Adipocyte (in vitro differentiated cells): ENCODE results near the gene C4BPB.

Experiments
- DNase-seq: peaks from one replicate; pipeline ENCODE4 v3.0.0-alpha.2; 2015; ENCODE audit warnings: low read depth
- H3K27me3 ChIP-seq: replicated peaks from 2 replicates; pipeline ENCODE4 v1.7.0; 2013; ENCODE audit warnings: mild to moderate bottlenecking, low read length, moderate library complexity; ENCODE audit not compliant: control insufficient read depth, insufficient read depth
- H3K36me3 ChIP-seq: 2 replicates; pipeline ENCODE4 v1.7.0; 2013; ENCODE audit warnings: low read length, mild to moderate bottlenecking, moderate library complexity; ENCODE audit not compliant: control insufficient read depth, insufficient read depth, severe bottlenecking
- H3K4me1 ChIP-seq: 2 replicates; pipeline ENCODE4 v1.7.0; 2013; ENCODE audit warnings: mild to moderate bottlenecking, low read length, moderate library complexity; ENCODE audit not compliant: control insufficient read depth, insufficient read depth
- H3K4me3 ChIP-seq: 2 replicates; pipeline ENCODE4 v1.7.0; 2013; ENCODE audit warnings: mild to moderate bottlenecking, low read length, moderate library complexity
- H3K9ac ChIP-seq: 2 replicates; pipeline ENCODE4 v1.7.0; 2013; ENCODE audit warnings: mild to moderate bottlenecking, low read length, moderate library complexity
- H3K9me3 ChIP-seq: 2 replicates; pipeline ENCODE4 v1.7.0; 2013; ENCODE audit warnings: mild to moderate bottlenecking, low read length, moderate library complexity; ENCODE audit not compliant: control insufficient read depth

Gene C4BPB

DNA sequence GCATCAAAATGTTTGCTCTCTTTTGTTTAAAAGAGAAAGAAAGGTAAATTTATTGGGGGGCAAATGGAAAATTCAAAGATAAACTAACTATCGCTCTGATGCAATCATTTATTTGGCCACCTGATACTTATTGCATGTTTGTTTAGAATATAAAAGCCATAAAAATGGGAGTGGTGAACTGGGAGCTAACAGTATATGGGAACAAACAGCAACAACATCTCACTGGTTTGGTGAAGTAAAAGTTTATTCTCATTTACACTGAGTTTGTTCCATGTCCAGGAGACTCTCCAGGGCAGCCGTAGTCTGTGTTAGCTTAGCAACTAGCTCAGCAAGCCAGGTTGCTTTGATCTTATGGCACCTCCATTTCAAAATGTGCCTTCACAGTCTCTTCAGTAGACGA, 35.7 kb downstream of the C4BPB start:
- peaks cover 25% of the 10 kb centered on the region for H3K9me3 ChIP-seq
- DNase-seq, result no peak
- H3K9ac ChIP-seq, result no peak overlapping the region
- H3K27me3 ChIP-seq, result no peaks in the 10 kb centered on the region
- no peaks in the 10 kb centered on the region for H3K36me3 ChIP-seq
- H3K4me1 ChIP-seq, result no peaks in the 10 kb centered on the region
- H3K4me3 ChIP-seq, result no peak overlapping the region

- no peak overlapping the region for H3K4me3 ChIP-seq
- no peaks in the 10 kb centered on the region for H3K36me3 ChIP-seq
- no peak overlapping the region for H3K9ac ChIP-seq
- no peaks in the 10 kb centered on the region for H3K27me3 ChIP-seq
- no peaks in the 10 kb centered on the region for H3K4me1 ChIP-seq
- peaks cover 33% of the 10 kb centered on the region for H3K9me3 ChIP-seq
- DNase-seq, result no peak
Observed at GRCh38 chr1:207128336-207128921, 39.8 kb downstream of the C4BPB start.

GRCh38 chr1:207129053-207129452, 40.4 kb downstream of the C4BPB start:
- Histone ChIP-seq H3K4me3 (no peak overlapping the region), H3K36me3 (no peaks in the 10 kb centered on the region), H3K4me1 (no peaks in the 10 kb centered on the region), H3K9ac (no peak overlapping the region), H3K27me3 (no peaks in the 10 kb centered on the region), H3K9me3 (peaks cover 33% of the 10 kb centered on the region)
- DNase-seq, result no peak

GRCh38 chr1:207130252-207131036, 41.8 kb downstream of the C4BPB start:
- no peak for DNase-seq
- H3K36me3 ChIP-seq, result no peaks in the 10 kb centered on the region
- no peaks in the 10 kb centered on the region for H3K4me1 ChIP-seq
- H3K9ac ChIP-seq, result no peak overlapping the region
- H3K27me3 ChIP-seq, result no peaks in the 10 kb centered on the region
- H3K4me3 ChIP-seq, result no peak overlapping the region
- H3K9me3 ChIP-seq, result peaks cover 30% of the 10 kb centered on the region

GRCh38 chr1:207131163-207131562, 42.5 kb downstream of the C4BPB start:
- Histone ChIP-seq H3K36me3 (no peaks in the 10 kb centered on the region), H3K9me3 (peaks cover 29% of the 10 kb centered on the region), H3K9ac (no peak overlapping the region), H3K27me3 (no peaks in the 10 kb centered on the region), H3K4me3 (no peak overlapping the region), H3K4me1 (no peaks in the 10 kb centered on the region)
- no peak for DNase-seq

DNA sequence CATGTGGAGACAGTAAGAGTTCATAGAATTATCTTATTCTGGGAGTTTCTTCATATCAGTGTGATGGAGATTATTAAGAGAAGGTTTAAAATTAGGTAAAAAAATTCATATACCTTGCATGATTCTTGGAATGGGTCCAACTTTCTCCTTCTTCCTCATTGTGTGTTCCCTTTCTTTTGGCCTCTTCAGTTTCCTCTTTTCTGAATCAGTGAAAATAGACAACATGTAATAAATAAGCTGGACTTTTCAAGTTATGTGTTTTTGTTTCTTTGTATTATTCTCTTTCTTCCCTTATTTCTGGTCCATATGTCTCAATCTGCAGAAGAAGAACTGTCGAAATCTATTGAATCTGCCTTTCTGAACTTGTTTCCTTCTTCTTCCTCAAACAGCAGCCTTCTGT, 45.9 kb downstream of the C4BPB start:
- no peak overlapping the region for H3K9ac ChIP-seq
- peaks cover 6% of the 10 kb centered on the region for H3K9me3 ChIP-seq
- H3K27me3 ChIP-seq, result no peaks in the 10 kb centered on the region
- H3K4me1 ChIP-seq, result no peaks in the 10 kb centered on the region
- DNase-seq, result no peak
- H3K36me3 ChIP-seq, result no peaks in the 10 kb centered on the region
- H3K4me3 ChIP-seq, result no peak overlapping the region

GRCh38 chr1:207139616-207140015, 51.0 kb downstream of the C4BPB start:
- Histone ChIP-seq H3K27me3 (no peaks in the 10 kb centered on the region), H3K9ac (no peak overlapping the region), H3K4me3 (no peak overlapping the region), H3K4me1 (no peaks in the 10 kb centered on the region), H3K9me3 (no peaks in the 10 kb centered on the region), H3K36me3 (no peaks in the 10 kb centered on the region)
- DNase-seq, result no peak

DNA sequence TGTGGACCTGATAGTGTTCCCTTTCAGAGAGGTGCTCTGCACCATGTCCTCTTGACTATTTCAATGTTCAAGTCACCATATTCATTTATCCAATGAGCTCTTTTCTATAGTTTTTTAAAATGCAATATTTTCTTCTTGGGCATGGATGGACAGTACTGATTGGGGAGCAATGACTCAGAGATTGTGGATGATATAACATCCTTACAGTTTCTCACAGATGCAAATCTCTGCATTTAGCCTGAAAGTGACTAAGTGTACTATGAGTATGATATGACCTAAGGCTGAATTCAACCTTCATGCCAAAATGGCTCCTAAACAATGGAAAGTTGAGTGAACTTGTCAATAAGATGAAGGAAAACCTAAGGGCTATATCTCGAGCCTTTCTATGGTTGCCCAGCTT, 51.9 kb downstream of the C4BPB start:
- Histone ChIP-seq H3K4me3 (no peak overlapping the region), H3K4me1 (no peaks in the 10 kb centered on the region), H3K27me3 (no peaks in the 10 kb centered on the region)

GRCh38 chr1:207145401-207146058, 56.9 kb downstream of the C4BPB start:
- no peaks in the 10 kb centered on the region for H3K4me1 ChIP-seq
- H3K9me3 ChIP-seq, result peaks cover 3% of the 10 kb centered on the region
- H3K9ac ChIP-seq, result no peak overlapping the region
- no peaks in the 10 kb centered on the region for H3K27me3 ChIP-seq
- H3K4me3 ChIP-seq, result no peak overlapping the region
- no peak for DNase-seq
- no peaks in the 10 kb centered on the region for H3K36me3 ChIP-seq

More for the DNA sequence above, 51.9 kb downstream of the C4BPB start:
- Histone ChIP-seq H3K36me3 (no peaks in the 10 kb centered on the region), H3K9me3 (no peaks in the 10 kb centered on the region), H3K9ac (no peak overlapping the region)
- DNase-seq, result no peak
